Right lobe of liver (tissue), 4 donors: ENCODE data around the gene ACSF2.

Experiments
- POLR2A ChIP-seq: fragments of 450-650 bp; IDR thresholded peaks from one replicate; pipeline ENCODE4 v1.6.1; 2017; ENCODE audit warnings: antibody characterized with exemption, mild to moderate bottlenecking
- TF ChIP-seq, protein P1 (sequence below), 4 donors: fragments of 200-600 bp in 3 of 4; fragments of 450-650 bp in 1 of 4; IDR thresholded peaks; one replicate each; pipeline versions ENCODE4 v1.5.1 to v1.8.0; 2016 to 2022; ENCODE audit warnings: antibody characterized with exemption in 4 of 4, mild to moderate bottlenecking in 2 of 4
- donor health status: DM: no; HTN: no; CAD: no.
- donor health status: DM: no; HTN: no; CAD: no.
- donor health status: DM: no; HTN: yes; CAD: no.

DNA sequence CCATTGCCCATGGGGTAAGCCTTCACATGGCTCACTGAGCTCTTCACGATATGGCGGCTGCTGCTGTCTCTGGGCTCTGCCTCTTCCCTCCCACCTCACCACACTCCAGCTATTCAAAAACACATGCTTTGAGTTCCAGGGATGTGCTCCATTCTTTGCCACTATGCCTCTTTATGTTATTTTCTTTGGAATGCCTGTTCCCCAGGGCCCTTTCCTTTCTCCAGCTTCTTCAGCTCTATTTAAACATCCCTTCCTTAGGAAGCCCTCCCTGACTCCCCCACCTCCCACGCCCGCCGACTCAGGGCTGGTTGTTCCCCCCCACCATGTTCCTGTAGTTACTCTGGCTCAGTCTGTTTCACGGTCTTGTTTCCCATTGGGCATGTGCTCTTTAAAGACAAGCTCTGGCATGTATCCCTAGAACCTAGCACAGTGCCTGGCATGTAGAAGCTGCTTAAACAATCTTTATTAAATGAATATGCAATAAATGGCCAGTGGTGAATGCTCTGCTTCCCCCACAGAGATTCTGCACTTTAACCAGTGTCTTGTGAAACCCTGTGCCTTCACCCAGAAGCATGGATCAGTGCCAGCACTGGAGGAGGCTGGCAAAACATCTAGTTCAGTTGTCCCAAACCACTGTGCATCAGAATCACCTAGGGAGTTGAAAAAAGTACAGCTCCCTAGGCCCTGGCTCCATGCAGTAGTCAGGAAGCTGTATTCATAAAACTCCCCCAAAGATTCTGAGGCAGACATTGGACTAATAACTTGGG lies 89.1 kb downstream of the ACSF2 start:
- TF ChIP-seq, protein P1, sequence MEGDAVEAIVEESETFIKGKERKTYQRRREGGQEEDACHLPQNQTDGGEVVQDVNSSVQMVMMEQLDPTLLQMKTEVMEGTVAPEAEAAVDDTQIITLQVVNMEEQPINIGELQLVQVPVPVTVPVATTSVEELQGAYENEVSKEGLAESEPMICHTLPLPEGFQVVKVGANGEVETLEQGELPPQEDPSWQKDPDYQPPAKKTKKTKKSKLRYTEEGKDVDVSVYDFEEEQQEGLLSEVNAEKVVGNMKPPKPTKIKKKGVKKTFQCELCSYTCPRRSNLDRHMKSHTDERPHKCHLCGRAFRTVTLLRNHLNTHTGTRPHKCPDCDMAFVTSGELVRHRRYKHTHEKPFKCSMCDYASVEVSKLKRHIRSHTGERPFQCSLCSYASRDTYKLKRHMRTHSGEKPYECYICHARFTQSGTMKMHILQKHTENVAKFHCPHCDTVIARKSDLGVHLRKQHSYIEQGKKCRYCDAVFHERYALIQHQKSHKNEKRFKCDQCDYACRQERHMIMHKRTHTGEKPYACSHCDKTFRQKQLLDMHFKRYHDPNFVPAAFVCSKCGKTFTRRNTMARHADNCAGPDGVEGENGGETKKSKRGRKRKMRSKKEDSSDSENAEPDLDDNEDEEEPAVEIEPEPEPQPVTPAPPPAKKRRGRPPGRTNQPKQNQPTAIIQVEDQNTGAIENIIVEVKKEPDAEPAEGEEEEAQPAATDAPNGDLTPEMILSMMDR (IDR thresholded peaks at IDR 0.05) = no peak
- TF ChIP-seq POLR2A = no peak
